ENCODE measurements around the gene PNPLA3.
A peak's percentile ranks its signal among the peaks of the same experiment; 100 is the strongest.
"Not testable (repeated sequence)": the region's sequence is repeated elsewhere in the genome, so short reads cannot be mapped to it uniquely, and the experiment has no call there.

Gene PNPLA3

GRCh38 chr22:43890901-43891331, 32.7 kb upstream of the PNPLA3 start:
- DNase-seq, result no peak

GRCh38 chr22:43891360-43892182, 32.0 kb upstream of the PNPLA3 start, which contains the start of gene PNPLA5:
Gene PNPLA5, minus strand, starts transcription at chr22:43892013. Its CDS starts 133 bp downstream, at chr22:43891880.
- no peak for DNase-seq

GRCh38 chr22:43892183-43892894, 31.3 kb upstream of the PNPLA3 start:
- no peak for DNase-seq

- DNase-seq, result no peak
Observed at GRCh38 chr22:43893266-43893665, 30.3 kb upstream of the PNPLA3 start.

- no peak for DNase-seq
Observed at GRCh38 chr22:43894122-43894521, 29.5 kb upstream of the PNPLA3 start.

- no peak for DNase-seq
Observed at GRCh38 chr22:43895986-43896645, 27.5 kb upstream of the PNPLA3 start.

- no peak for DNase-seq
Observed at GRCh38 chr22:43897751-43898261, 25.8 kb upstream of the PNPLA3 start.

GRCh38 chr22:43900206-43900605, 23.4 kb upstream of the PNPLA3 start:
- DNase-seq, result no peak

- no peak for DNase-seq
Observed at GRCh38 chr22:43901976-43902643, 21.5 kb upstream of the PNPLA3 start.

GRCh38 chr22:43903033-43903432, 20.6 kb upstream of the PNPLA3 start:
- DNase-seq, result not testable (repeated sequence)

- peak; percentile 56 to 58 for DNase-seq
Observed at GRCh38 chr22:43904412-43904811, 19.2 kb upstream of the PNPLA3 start.

- no peak for DNase-seq
Observed at GRCh38 chr22:43905681-43906080, 17.9 kb upstream of the PNPLA3 start.

GRCh38 chr22:43909708-43910107, 13.9 kb upstream of the PNPLA3 start:
- no peak for DNase-seq

- DNase-seq, result no peak
Observed at GRCh38 chr22:43910178-43910695, 13.4 kb upstream of the PNPLA3 start.

- no peak for DNase-seq
Observed at GRCh38 chr22:43911351-43911750, 12.3 kb upstream of the PNPLA3 start.

GRCh38 chr22:43917521-43917920, 6.1 kb upstream of the PNPLA3 start:
- DNase-seq, result no peak

GRCh38 chr22:43919106-43919973, 4.3 kb upstream of the PNPLA3 start:
- DNase-seq, result no peak

GRCh38 chr22:43921370-43921769, 2.2 kb upstream of the PNPLA3 start:
- no peak for DNase-seq

- DNase-seq, result no peak
Observed at GRCh38 chr22:43922123-43922522, 1.5 kb upstream of the PNPLA3 start.

GRCh38 chr22:43923191-43923590, 414 bp upstream of the PNPLA3 start:
- DNase-seq, result peak in 1 of 2 donors; percentile 25

- no peak for DNase-seq
Observed at GRCh38 chr22:43924877-43925276, 1.3 kb downstream of the PNPLA3 start.

All from CD4-positive, alpha-beta T cell treated with Interleukin-4 for 1 hour (primary cell).